Activated CD4-positive, alpha-beta T cell treated with anti-CD3 and anti-CD28 coated beads, Interleukin-2, Interleukin-6, amounts not matched to agents 100 ng/mL and 50 ng/mL, durations not matched to agents 16 hours and 8 hours (primary cell): Measurements from ENCODE around the gene ZNF593OS.
A peak's percentile ranks its signal among the peaks of the same experiment; 100 is the strongest.

Source experiments
- DNase-seq: peaks from one replicate; pipeline ENCODE4 v3.0.0-alpha.2; 2020

The ZNF593OS gene

DNA sequence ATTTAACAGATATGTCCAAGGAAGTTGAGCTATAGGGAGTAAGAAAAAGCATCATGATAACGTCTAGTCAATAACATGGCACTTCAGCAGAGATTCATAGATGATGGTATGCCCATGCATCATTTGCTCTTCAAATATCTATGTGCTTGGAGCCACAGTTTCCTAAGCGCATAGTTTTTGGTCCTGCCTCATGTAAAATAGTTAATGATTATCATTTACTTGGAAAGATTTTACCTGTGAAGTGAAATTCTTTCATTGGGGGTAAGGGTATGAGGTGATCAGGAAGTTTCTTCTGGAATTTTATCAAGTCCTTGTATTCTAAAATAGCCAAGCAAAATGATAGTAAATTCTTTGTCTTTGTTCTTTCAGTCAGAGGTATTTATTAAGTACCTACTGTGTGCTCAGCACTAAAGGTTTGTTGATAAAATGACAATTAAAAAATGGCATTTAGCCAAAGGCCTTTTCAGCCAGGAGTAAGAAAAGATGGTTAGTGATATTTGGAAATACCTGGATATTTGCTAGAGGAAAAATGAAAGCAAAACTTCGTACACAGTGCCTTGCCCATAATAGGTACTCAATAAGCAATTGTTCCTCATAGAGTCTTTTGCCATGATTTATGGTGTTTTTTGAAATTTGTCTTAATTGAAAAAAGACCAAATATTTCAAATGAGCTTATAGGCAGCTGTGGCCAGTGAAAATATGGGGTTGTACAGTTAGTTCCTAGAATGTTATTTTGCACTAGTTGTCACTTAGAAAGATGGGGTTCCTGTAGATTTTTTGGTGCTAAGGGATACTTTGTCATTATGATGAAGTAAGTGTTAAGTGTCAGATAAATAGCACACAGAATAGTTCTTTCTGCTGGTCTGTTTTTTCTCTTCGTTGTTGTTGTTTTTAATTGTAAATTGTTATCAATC is 47.0 kb downstream of the ZNF593OS start:
- no peak for DNase-seq

DNA sequence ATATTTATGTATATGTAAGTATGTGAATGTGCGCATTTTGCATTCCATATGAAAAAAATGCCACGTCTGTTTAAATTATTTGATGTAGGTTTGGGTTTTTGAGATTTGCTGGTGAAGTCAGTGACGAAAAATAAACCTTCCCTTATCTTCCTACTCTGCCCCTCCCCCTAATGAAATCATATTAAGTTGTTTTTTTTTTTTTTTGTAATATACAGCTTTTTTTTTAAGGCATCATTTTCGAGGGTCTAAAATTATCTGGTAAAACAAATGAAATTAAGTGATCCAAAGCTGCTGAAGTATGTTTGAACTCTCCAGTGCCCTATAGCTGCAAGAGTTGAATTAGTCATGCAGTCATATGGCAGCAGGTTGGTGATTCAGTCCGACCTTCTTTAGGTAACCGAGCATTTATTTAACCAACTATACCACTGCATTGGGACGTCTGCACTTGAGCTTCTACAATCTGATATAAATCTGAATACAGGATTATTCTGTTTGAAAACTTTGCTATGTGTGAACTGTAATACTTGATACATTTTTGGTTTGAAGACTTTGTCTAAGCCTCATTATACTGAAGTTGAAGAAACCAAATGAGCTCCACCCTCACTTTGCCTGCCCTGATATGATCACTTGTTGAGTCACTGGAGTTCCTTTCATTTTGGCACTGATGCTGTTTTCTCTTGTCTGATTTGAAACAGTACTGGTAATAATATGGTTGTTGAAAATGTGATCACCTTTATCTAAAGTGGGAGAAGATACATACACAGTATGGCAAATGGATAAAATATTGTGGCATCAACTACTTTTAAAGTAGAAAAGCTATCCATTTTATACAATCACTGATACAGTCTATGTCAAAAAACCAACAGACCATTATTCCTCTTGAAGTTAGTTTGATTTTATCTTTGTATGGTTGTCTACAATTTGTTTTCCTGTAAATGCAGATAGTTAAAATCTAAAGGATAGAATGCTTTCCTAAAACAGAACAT is 48.4 kb downstream of the ZNF593OS start:
- DNase-seq: peak; percentile 59

DNA sequence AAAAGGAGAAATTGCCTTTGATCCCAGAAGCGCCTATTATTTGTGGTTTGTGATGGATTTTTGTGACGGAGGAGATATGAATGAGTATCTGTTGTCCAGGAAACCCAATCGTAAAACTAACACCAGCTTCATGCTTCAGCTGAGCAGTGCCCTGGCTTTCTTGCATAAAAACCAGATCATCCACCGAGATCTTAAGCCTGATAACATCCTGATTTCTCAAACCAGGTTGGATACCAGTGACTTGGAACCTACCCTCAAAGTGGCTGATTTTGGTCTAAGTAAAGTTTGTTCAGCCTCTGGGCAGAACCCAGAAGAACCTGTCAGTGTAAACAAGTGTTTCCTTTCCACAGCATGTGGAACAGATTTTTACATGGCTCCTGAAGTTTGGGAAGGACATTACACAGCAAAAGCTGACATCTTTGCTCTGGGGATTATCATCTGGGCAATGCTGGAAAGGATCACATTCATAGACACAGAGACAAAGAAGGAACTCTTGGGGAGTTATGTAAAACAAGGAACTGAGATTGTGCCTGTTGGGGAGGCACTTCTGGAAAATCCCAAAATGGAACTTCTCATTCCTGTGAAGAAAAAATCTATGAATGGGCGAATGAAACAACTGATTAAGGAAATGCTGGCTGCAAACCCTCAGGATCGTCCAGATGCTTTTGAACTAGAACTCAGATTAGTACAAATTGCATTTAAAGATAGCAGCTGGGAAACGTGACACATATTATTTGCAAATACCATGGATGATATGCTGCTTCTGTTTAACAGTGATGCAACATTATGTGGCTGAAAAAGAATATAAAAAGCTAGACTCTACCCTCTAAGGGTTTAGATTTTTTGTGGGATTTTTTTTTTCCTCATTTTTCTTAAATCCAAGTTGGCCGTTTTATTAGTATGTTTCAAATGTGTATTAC is 49.5 kb downstream of the ZNF593OS start:
- no peak for DNase-seq

DNA sequence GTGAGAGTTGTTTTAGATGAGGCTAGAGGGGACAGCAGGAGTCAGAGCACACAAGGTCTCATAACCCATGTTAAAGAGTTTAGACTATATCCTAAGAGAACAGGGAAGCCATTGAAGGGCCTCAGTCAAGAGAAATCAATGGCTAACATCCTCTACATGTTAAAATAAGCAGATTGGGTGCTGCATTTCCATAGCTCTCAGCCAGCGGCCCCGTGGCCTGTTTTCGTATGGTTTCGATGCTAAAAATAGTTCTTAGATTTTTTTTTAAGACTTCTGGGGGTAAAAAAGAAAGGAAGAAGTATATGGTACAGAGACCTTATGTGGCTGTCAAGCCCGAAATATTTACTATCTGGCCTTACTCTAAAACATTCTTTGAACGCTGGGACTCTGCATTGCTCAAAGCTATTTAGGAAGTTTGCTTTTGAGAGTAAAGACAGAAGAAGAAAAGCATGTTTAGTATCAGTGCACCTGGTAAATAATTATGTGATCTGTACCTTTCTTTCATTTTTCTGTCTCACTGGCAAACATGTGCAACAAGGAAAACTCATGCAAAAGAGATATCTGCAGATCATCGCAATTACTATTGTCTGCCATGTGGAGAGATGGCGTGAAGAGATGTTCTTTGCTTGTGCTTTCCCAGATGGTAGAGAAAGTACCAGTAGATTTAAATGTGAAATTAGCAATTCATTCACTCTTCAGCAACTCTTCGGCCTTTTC is 51.6 kb downstream of the ZNF593OS start:
- no peak for DNase-seq
